Measurements from ENCODE around the gene NABP1. TPM values are rescaled to one million over a fixed set of nuclear protein-coding genes. Genes with fewer than 3 reads are reported as not detected.
A peak's percentile ranks its signal among the peaks of the same experiment; 100 is the strongest.

Gene NABP1
- polyA plus RNA-seq, 1 donor (not counting 4 experiments of a cell fraction or from before 2014, with no cell fraction given): 29.3 TPM

DNA sequence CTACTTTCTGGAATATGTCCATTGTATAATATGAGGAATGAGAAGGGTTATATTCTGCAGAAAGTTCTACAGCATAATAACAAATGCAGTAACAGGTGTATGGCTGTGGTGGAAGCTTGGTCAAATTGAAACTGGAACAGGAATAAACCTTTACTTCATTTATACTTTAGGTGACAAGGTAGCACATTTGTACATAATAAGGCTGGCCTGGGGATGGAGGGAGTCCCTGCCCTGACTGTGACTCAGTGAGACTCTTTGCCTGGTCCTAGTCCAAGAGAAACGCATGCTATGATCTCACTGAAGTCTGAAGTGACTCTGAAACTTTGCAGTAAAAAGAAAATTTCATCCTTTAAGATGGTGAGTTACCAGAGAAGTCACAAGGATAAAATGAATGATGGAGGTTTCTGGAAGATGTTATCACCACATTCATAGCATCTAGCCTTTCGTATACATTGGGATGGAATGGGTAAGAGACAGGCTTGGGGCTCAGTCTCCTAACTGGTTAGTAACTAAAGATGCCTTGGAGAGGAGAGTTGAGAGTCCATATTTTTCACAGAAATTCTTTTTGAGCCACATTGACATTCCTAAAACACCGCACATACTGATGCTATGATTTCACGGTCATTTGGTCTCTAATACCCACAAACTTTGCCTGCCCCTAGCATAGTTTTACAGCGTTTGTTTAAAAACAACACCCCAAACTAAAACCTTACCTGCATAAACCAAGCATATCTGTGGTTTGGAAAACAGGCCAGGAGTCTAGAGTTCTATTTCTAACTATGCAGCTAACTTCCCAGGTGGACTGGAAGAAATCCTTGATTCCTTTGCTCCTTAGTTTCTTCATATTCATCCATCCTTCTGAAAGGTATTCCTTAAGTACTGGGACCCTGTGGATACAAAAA is 42.4 kb upstream of the NABP1 start:
- dilution Hi-C loops (cut with MboI; ENCODE audit: extremely low pct_ligation_motif_present, low sequenced_read_pairs): no loop called here
- no peaks in the 10 kb centered on the region for H3K27me3 ChIP-seq (ENCODE audit: control insufficient read depth, extremely low read depth, insufficient read depth, low read length)
- no peaks in the 10 kb centered on the region for H3K79me2 ChIP-seq (ENCODE audit: control insufficient read depth, insufficient read depth, low read length)
- H3K4me3 ChIP-seq (ENCODE audit: control insufficient read depth in 2 of 3, extremely low read depth in 1 of 3, insufficient read depth in 2 of 3, low read depth in 1 of 3, low read length in 3 of 3): no peak overlapping the region
- H3K36me3 ChIP-seq (ENCODE audit: control insufficient read depth in 2 of 2, extremely low read depth in 1 of 2, insufficient read depth in 2 of 2, low read length in 2 of 2): no peaks in the 10 kb centered on the region
- TF ChIP-seq, protein P1, sequence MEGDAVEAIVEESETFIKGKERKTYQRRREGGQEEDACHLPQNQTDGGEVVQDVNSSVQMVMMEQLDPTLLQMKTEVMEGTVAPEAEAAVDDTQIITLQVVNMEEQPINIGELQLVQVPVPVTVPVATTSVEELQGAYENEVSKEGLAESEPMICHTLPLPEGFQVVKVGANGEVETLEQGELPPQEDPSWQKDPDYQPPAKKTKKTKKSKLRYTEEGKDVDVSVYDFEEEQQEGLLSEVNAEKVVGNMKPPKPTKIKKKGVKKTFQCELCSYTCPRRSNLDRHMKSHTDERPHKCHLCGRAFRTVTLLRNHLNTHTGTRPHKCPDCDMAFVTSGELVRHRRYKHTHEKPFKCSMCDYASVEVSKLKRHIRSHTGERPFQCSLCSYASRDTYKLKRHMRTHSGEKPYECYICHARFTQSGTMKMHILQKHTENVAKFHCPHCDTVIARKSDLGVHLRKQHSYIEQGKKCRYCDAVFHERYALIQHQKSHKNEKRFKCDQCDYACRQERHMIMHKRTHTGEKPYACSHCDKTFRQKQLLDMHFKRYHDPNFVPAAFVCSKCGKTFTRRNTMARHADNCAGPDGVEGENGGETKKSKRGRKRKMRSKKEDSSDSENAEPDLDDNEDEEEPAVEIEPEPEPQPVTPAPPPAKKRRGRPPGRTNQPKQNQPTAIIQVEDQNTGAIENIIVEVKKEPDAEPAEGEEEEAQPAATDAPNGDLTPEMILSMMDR (optimal IDR thresholded peaks at IDR 0.05 in 1 of 3, IDR thresholded peaks at IDR 0.05 in 1 of 3, conservative IDR thresholded peaks at IDR 0.05 in 1 of 3; ENCODE audit: extremely low read depth in 1 of 3, insufficient read depth in 2 of 3, low read length in 3 of 3): no peak
- no peak for TF ChIP-seq EZH2 (IDR thresholded peaks at IDR 0.05; ENCODE audit: low read length)
- H3K9me1 ChIP-seq (ENCODE audit: control insufficient read depth, extremely low read depth, insufficient read depth, low read length): no peaks in the 10 kb centered on the region
- FAIRE-seq (peak; percentile 46), DNase-seq (ENCODE audit: low read depth, low spot score) (no peak)
- H3K27ac ChIP-seq (ENCODE audit: control insufficient read depth, insufficient read depth, low read length): no peak overlapping the region
- H3K9ac ChIP-seq (ENCODE audit: control insufficient read depth, extremely low read depth, insufficient read depth, low read length): no peak overlapping the region
- no peaks in the 10 kb centered on the region for H3K9me3 ChIP-seq (ENCODE audit: control insufficient read depth, low read depth, low read length)
- H3K4me1 ChIP-seq (ENCODE audit: control insufficient read depth, extremely low read depth, insufficient read depth, low read length): peaks cover 37% of the 10 kb centered on the region
- H3K4me2 ChIP-seq (ENCODE audit: control insufficient read depth, extremely low read depth, insufficient read depth, low read depth, low read length): no peak overlapping the region
- no peak overlapping the region for H2AFZ ChIP-seq (ENCODE audit: control insufficient read depth, low read length)
- no peaks in the 10 kb centered on the region for H4K20me1 ChIP-seq (ENCODE audit: control insufficient read depth, extremely low read depth, insufficient read depth, low read length)

DNA sequence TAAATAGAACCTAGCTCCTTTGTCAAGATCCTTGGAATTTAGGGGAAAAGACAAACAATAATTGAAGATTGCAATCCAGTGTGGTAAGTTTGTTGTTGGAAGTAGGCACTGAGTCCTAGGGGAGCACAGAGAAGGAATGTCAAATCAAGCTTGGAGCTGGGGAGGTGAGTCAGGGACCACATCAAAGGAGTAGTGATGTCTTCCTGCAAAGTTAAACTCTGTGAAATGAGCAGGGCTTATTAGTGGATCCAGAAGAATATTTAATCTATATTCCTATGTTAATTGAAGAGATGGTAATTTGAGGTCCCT is 41.7 kb upstream of the NABP1 start:
- Histone ChIP-seq H3K27ac (ENCODE audit: control insufficient read depth, insufficient read depth, low read length) (no peak overlapping the region), H4K20me1 (ENCODE audit: control insufficient read depth, extremely low read depth, insufficient read depth, low read length) (no peaks in the 10 kb centered on the region), H3K9me1 (ENCODE audit: control insufficient read depth, extremely low read depth, insufficient read depth, low read length) (no peaks in the 10 kb centered on the region), H3K4me3 (ENCODE audit: control insufficient read depth in 2 of 3, extremely low read depth in 1 of 3, insufficient read depth in 2 of 3, low read depth in 1 of 3, low read length in 3 of 3) (no peak overlapping the region), H3K27me3 (ENCODE audit: control insufficient read depth, extremely low read depth, insufficient read depth, low read length) (no peaks in the 10 kb centered on the region), H2AFZ (ENCODE audit: control insufficient read depth, low read length) (no peak overlapping the region), H3K79me2 (ENCODE audit: control insufficient read depth, insufficient read depth, low read length) (no peaks in the 10 kb centered on the region), H3K4me2 (ENCODE audit: control insufficient read depth, extremely low read depth, insufficient read depth, low read depth, low read length) (no peak overlapping the region), H3K9me3 (ENCODE audit: control insufficient read depth, low read depth, low read length) (no peaks in the 10 kb centered on the region), H3K36me3 (ENCODE audit: control insufficient read depth in 2 of 2, extremely low read depth in 1 of 2, insufficient read depth in 2 of 2, low read length in 2 of 2) (no peaks in the 10 kb centered on the region), H3K4me1 (ENCODE audit: control insufficient read depth, extremely low read depth, insufficient read depth, low read length) (peaks cover 37% of the 10 kb centered on the region), H3K9ac (ENCODE audit: control insufficient read depth, extremely low read depth, insufficient read depth, low read length) (no peak overlapping the region)
- DNase-seq (ENCODE audit: low read depth, low spot score) (no peak), FAIRE-seq (peak; percentile 93)
- no peak for TF ChIP-seq EZH2 (IDR thresholded peaks at IDR 0.05; ENCODE audit: low read length)
- TF ChIP-seq, protein P1 (optimal IDR thresholded peaks at IDR 0.05 in 1 of 3, IDR thresholded peaks at IDR 0.05 in 1 of 3, conservative IDR thresholded peaks at IDR 0.05 in 1 of 3; ENCODE audit: extremely low read depth in 1 of 3, insufficient read depth in 2 of 3, low read length in 3 of 3): no peak
- dilution Hi-C loops (cut with MboI; ENCODE audit: extremely low pct_ligation_motif_present, low sequenced_read_pairs): no loop called here

Data from keratinocyte (primary cell).